Astrocyte of the spinal cord (primary cell): ENCODE measurements around the gene DDR1.

Experiments used
- DNase-seq: peaks from one replicate; pipeline ENCODE4 v3.0.0; 2011; ENCODE audit warnings: low read depth, low spot score
- H3K4me3 ChIP-seq: 2 replicates; pipeline ENCODE4 v1.5.1; 2011; ENCODE audit warnings: low read depth, mild to moderate bottlenecking, low read length, moderate library complexity
- in situ Hi-C: cut with HindIII; loops from 2 replicates; pipeline ENCODE4 v1.10.0; 2017; ENCODE audit warnings: low sequenced_read_pairs
- TF ChIP-seq, protein P1 (sequence below): IDR thresholded peaks from 2 replicates; pipeline ENCODE4 v1.5.1; 2012; ENCODE audit warnings: low read depth, mild to moderate bottlenecking, low read length, inconsistent platforms

Gene DDR1

GRCh38 chr6:30928677-30929076, 44.4 kb downstream of the DDR1 start:
- DNase-seq: no peak
- TF ChIP-seq, protein P1, sequence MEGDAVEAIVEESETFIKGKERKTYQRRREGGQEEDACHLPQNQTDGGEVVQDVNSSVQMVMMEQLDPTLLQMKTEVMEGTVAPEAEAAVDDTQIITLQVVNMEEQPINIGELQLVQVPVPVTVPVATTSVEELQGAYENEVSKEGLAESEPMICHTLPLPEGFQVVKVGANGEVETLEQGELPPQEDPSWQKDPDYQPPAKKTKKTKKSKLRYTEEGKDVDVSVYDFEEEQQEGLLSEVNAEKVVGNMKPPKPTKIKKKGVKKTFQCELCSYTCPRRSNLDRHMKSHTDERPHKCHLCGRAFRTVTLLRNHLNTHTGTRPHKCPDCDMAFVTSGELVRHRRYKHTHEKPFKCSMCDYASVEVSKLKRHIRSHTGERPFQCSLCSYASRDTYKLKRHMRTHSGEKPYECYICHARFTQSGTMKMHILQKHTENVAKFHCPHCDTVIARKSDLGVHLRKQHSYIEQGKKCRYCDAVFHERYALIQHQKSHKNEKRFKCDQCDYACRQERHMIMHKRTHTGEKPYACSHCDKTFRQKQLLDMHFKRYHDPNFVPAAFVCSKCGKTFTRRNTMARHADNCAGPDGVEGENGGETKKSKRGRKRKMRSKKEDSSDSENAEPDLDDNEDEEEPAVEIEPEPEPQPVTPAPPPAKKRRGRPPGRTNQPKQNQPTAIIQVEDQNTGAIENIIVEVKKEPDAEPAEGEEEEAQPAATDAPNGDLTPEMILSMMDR: no peak
- H3K4me3 ChIP-seq: no peak overlapping the region
- in situ Hi-C loops: no loop called here

- in situ Hi-C loops: no loop called here
- TF ChIP-seq, protein P1: no peak
- no peak for DNase-seq
- no peak overlapping the region for H3K4me3 ChIP-seq
Measured at GRCh38 chr6:30930506-30930905, 46.2 kb downstream of the DDR1 start.

GRCh38 chr6:30931272-30931671, 47.0 kb downstream of the DDR1 start:
- in situ Hi-C loops: no loop called here
- TF ChIP-seq, protein P1: no peak
- H3K4me3 ChIP-seq: no peak overlapping the region
- no peak for DNase-seq

DNA sequence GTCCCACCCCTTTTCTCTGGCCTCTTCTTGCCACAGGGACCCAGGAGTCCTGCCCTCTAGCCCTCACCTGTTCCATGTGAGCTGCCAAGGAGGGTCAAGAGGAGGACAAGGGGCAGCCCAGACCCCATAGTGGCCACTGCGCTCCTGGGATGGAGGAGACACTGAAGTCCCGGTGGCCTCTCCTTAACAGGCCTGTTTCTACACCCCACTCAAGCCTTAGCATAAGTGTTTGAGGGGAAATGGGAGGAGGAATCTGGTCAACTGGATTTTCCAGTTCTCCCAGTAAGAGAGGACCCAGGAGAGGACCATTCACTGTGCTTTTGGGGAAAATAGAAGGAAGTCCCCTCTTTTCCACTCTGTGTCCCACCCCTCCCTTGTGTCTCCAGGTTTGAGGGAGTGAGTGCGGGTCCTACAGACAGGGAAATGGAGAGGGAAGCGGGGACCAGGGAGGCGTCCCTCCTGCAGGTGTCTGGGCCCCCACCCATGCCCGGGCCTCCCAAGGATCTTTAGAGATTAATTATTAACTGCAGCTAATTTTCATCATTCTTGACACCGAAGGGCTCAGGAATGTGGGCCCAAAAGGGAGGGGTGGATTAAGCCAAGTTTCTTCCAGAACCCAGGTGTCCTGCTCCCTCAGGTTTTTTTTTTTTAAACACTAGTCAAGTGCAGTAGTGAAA, 47.8 kb downstream of the DDR1 start, which contains the start of gene SFTA2:
Gene SFTA2 (minus strand): TSS at position 202 of the 677 bp plus-strand sequence. CDS start 74 bp downstream, at position 128.
- in situ Hi-C loops: no loop called here
- TF ChIP-seq, protein P1: no peak
- H3K4me3 ChIP-seq: no peak within 1 kb of the TSS
- DNase-seq: no peak

- TF ChIP-seq, protein P1: no peak
- no peak overlapping the region for H3K4me3 ChIP-seq
- in situ Hi-C loops: no loop called here
- no peak for DNase-seq
Measured at GRCh38 chr6:30932665-30933365, 48.5 kb downstream of the DDR1 start.

DNA sequence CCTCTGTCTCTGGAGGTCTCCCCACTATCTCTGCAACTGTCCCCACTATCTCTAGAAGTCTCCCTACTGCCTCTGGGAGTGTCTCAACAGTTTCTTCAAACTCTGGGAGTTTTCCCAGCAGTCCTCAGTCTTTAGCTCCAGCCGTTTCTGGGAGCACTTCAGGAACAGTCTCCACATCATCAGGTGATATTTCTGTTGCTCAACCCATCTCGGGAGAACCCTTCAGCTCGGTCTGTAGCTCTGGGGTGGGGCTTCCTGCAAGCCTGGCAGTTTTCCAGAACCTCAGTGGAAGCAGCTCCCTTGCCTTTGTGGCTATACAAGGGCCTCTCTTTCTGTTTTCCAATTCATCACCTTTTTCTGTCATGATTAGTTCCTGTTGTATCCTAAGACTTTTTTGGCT, 50.7 kb downstream of the DDR1 start:
- no peak for DNase-seq
- H3K4me3 ChIP-seq: no peak overlapping the region
- TF ChIP-seq, protein P1: no peak
- in situ Hi-C loops: no loop called here
